Endothelial cell of umbilical vein (primary cell): ENCODE measurements around the gene BACH2.

Source experiments
- CTCF ChIP-seq, 2 donors: IDR thresholded peaks; 1 replicate in 1 of 2; 2 replicates in 1 of 2; pipeline ENCODE4 v1.5.1; 2011; ENCODE audit warnings: low read length in 2 of 2, mild to moderate bottlenecking in 2 of 2, moderate library complexity in 2 of 2, control low read depth in 1 of 2, inconsistent platforms in 1 of 2, low read depth in 1 of 2; ENCODE audit not compliant: insufficient read depth in 1 of 2; ENCODE audit errors: extremely low read depth in 1 of 2
- EZH2 ChIP-seq: IDR thresholded peaks from 2 replicates; pipeline ENCODE4 v1.6.1; 2012; ENCODE audit warnings: borderline replicate concordance, low read depth, mild to moderate bottlenecking, moderate library complexity, low read length, inconsistent platforms; ENCODE audit not compliant: severe bottlenecking
- FOS ChIP-seq: IDR thresholded peaks from 2 replicates; pipeline ENCODE4 v1.6.1; 2011; ENCODE audit warnings: mild to moderate bottlenecking, low read length, moderate library complexity, borderline replicate concordance; ENCODE audit not compliant: insufficient read depth

GRCh38 chr6:90086517-90086916 lies 210.1 kb downstream of the BACH2 start:
- TF ChIP-seq CTCF (IDR thresholded peaks at IDR 0.05; ENCODE audit: extremely low read depth in 1 of 2, insufficient read depth in 1 of 2, low read depth in 1 of 2, low read length in 2 of 2) (no peak), EZH2 (no peak), FOS (no peak)
